ENCODE data around the gene TNNC2.

TNNC2 gene

GRCh38 chr20:45840700-45841198 is 13.6 kb upstream of the TNNC2 start:
- H3K4me3 ChIP-seq, result no peak overlapping the region
- DNase-seq (ENCODE audit: low spot score), result no peak
- peak overlapping the region in 1 of 2 donors; percentile 28 for H3K27ac ChIP-seq
- no peak for TF ChIP-seq CTCF (IDR thresholded peaks at IDR 0.05)

GRCh38 chr20:45836841-45837240 is 9.7 kb upstream of the TNNC2 start:
- Histone ChIP-seq H3K4me3 (peak overlapping the region; percentile 61), H3K27ac (peak overlapping the region in 1 of 2 donors; percentile 97)
- DNase-seq (ENCODE audit: low spot score), result no peak
- TF ChIP-seq CTCF (IDR thresholded peaks at IDR 0.05), result no peak

- H3K27ac ChIP-seq, result peak overlapping the region; percentile 86 to 97
- peak; percentile 89 for DNase-seq (ENCODE audit: low spot score)
- TF ChIP-seq CTCF (IDR thresholded peaks at IDR 0.05), result no peak
- peak overlapping the region; percentile 87 for H3K4me3 ChIP-seq
Measured at GRCh38 chr20:45835825-45836224, 8.7 kb upstream of the TNNC2 start.

GRCh38 chr20:45835329-45835765 is 8.2 kb upstream of the TNNC2 start:
- no peak for TF ChIP-seq CTCF (IDR thresholded peaks at IDR 0.05)
- H3K27ac ChIP-seq, result peak overlapping the region; percentile 86 to 97
- no peak for DNase-seq (ENCODE audit: low spot score)
- H3K4me3 ChIP-seq, result peak overlapping the region; percentile 87

GRCh38 chr20:45834797-45835161 is 7.7 kb upstream of the TNNC2 start:
- no peak for TF ChIP-seq CTCF (IDR thresholded peaks at IDR 0.05)
- DNase-seq (ENCODE audit: low spot score), result no peak
- Histone ChIP-seq H3K4me3 (peak overlapping the region; percentile 87), H3K27ac (peak overlapping the region; percentile 86 to 97)

GRCh38 chr20:45833883-45834796 is 7.0 kb upstream of the TNNC2 start:
- peak; percentile 87 for DNase-seq (ENCODE audit: low spot score)
- Histone ChIP-seq H3K27ac (peak overlapping the region; percentile 86 to 97), H3K4me3 (peak overlapping the region; percentile 87)
- no peak for TF ChIP-seq CTCF (IDR thresholded peaks at IDR 0.05)
